Common myeloid progenitor, CD34-positive (primary cell): ENCODE data around the gene ZNF423.

ENCODE experiments used
- CTCF ChIA-PET: fragments of 350-600 bp; sonication (Branson Sonifier 250); formaldehyde crosslinking; loops from one replicate; lab custom pipeline; 2021; ENCODE audit warnings: antibody characterized with exemption; lab: Charles Lee
- POLR2A ChIA-PET: fragments of 350-600 bp; sonication (Branson Sonifier 250); formaldehyde crosslinking; loops from one replicate; lab custom pipeline; 2021; ENCODE audit warnings: antibody characterized with exemption; lab: Charles Lee
- DNase-seq, 3 donors: peaks; one replicate each; pipeline versions ENCODE4 v3.0.0 to v3.0.0-alpha.2; 2013
- H3K27ac ChIP-seq, 2 experiments: 1 replicate in 1 of 2; 2 replicates in 1 of 2; pipeline ENCODE4 v1.7.0; 2013; ENCODE audit warnings: inconsistent platforms in 2 of 2, low read length in 2 of 2, mild to moderate bottlenecking in 2 of 2, low read depth in 1 of 2, moderate library complexity in 1 of 2; ENCODE audit not compliant: severe bottlenecking in 2 of 2, insufficient read depth in 1 of 2, poor library complexity in 1 of 2
- H3K27me3 ChIP-seq, 5 experiments: replicated peaks in 2 of 5; 1 replicate in 3 of 5; 2 replicates in 2 of 5; pipeline versions ENCODE4 v1.6.1 to v1.7.0; 2013; ENCODE audit warnings: low read length in 4 of 5, mild to moderate bottlenecking in 2 of 5, moderate library complexity in 2 of 5, inconsistent platforms in 1 of 5; ENCODE audit not compliant: insufficient read depth in 5 of 5, control insufficient read depth in 4 of 5
- H3K36me3 ChIP-seq, 4 experiments: 1 replicate in 2 of 4; 2 replicates in 2 of 4; pipeline versions ENCODE4 v1.6.1 to v1.7.0; 2013; ENCODE audit warnings: low read length in 3 of 4, control low read depth in 1 of 4, mild to moderate bottlenecking in 1 of 4; ENCODE audit not compliant: control insufficient read depth in 4 of 4, insufficient read depth in 4 of 4
- H3K4me1 ChIP-seq, 4 experiments: 1 replicate in 3 of 4; 2 replicates in 1 of 4; pipeline versions ENCODE4 v1.6.1 to v1.7.1; 2013; ENCODE audit warnings: low read length in 3 of 4, mild to moderate bottlenecking in 3 of 4, control low read depth in 1 of 4, inconsistent platforms in 1 of 4, moderate library complexity in 1 of 4; ENCODE audit not compliant: control insufficient read depth in 4 of 4, insufficient read depth in 4 of 4; ENCODE audit errors: control extremely low read depth in 1 of 4
- H3K4me3 ChIP-seq, 7 experiments: 1 replicate in 4 of 7; 2 replicates in 3 of 7; pipeline versions ENCODE4 v1.5.1 to v1.7.0; 2013; ENCODE audit warnings: mild to moderate bottlenecking in 7 of 7, low read length in 6 of 7, moderate library complexity in 6 of 7, inconsistent platforms in 2 of 7, low read depth in 2 of 7, control low read depth in 1 of 7; ENCODE audit not compliant: insufficient read depth in 4 of 7, control insufficient read depth in 1 of 7; ENCODE audit errors: extremely low read depth in 1 of 7
- H3K9me3 ChIP-seq, 5 experiments: 1 replicate in 4 of 5; 2 replicates in 1 of 5; pipeline versions ENCODE4 v1.6.1 to v1.7.1; 2013; ENCODE audit warnings: low read length in 4 of 5, mild to moderate bottlenecking in 2 of 5, inconsistent platforms in 1 of 5, low read depth in 1 of 5, moderate library complexity in 1 of 5; ENCODE audit not compliant: control insufficient read depth in 4 of 5, insufficient read depth in 2 of 5; ENCODE audit errors: control extremely low read depth in 1 of 5
- WGBS: methylation state at CpG from one replicate; pipeline ENCODE4 v1.1.5; 2013; ENCODE audit not compliant: insufficient coverage; 5-methylcytosine and 5-hydroxymethylcytosine counted together

ZNF423 gene

GRCh38 chr16:49458656-49459445 lies 397.1 kb downstream of the ZNF423 start:
- peaks cover 0 to 5% (median 3%) of the 10 kb centered on the region in 4 experiments for H3K4me1 ChIP-seq
- ChIA-PET CTCF (interaction anchor here (1.0 to 1.5 kb wide), 2 partner anchors 10 to 134 kb away, joined by 3 read pairs; no protein-coding TSS in a partner anchor), POLR2A (no interaction called here)
- WGBS, result 100% methylated on average over 4 of the region's 5 CpGs
- H3K27me3 ChIP-seq, result no peaks in the 10 kb centered on the region
- DNase-seq, result no peak
- H3K4me3 ChIP-seq, result no peak overlapping the region
- H3K27ac ChIP-seq, result no peak overlapping the region
- no peaks in the 10 kb centered on the region for H3K9me3 ChIP-seq
- no peaks in the 10 kb centered on the region for H3K36me3 ChIP-seq

DNA sequence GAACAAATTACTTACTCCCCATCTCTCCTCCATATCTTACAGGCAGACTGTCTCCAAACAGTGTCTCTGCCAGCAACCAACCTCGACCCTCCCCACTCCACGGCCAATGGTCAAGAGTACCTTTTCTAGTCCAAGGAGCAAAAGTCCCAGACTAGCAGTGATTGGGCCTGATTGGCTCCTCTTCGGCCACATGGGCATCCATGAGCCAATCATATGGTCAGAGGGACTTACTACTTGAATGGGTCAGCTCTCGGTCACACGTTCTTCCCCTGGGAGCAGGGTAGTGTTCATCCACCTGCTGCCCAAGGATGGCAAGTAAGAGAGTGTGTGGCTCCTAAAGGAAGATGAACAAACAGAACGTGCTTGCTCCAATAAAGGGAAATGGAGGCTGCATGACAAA lies 397.7 kb downstream of the ZNF423 start:
- no peak for DNase-seq
- Histone ChIP-seq H3K4me3 (no peak overlapping the region), H3K4me1 (peaks cover 3 to 4% (median 4%) of the 10 kb centered on the region in 4 experiments), H3K27ac (no peak overlapping the region), H3K27me3 (no peaks in the 10 kb centered on the region), H3K9me3 (no peaks in the 10 kb centered on the region), H3K36me3 (no peaks in the 10 kb centered on the region)
- ChIA-PET POLR2A (no interaction called here), CTCF (interaction anchor here (1.5 kb wide), 1 partner anchor 9 kb away, joined by 3 read pairs; no protein-coding TSS in a partner anchor)
- WGBS, result 89% methylated on average over 6 of the region's 6 CpGs

- no peaks in the 10 kb centered on the region for H3K27me3 ChIP-seq
- H3K27ac ChIP-seq, result no peak overlapping the region
- H3K9me3 ChIP-seq, result no peaks in the 10 kb centered on the region
- ChIA-PET CTCF (no interaction called here), POLR2A (no interaction called here)
- no peak for DNase-seq
- H3K4me1 ChIP-seq, result peaks cover 2 to 13% (median 6%) of the 10 kb centered on the region in 4 experiments
- no peak overlapping the region for H3K4me3 ChIP-seq
- WGBS, result 99% methylated on average over 7 of the region's 7 CpGs
- no peaks in the 10 kb centered on the region for H3K36me3 ChIP-seq
Measured at GRCh38 chr16:49457196-49457595, 398.7 kb downstream of the ZNF423 start.

DNA sequence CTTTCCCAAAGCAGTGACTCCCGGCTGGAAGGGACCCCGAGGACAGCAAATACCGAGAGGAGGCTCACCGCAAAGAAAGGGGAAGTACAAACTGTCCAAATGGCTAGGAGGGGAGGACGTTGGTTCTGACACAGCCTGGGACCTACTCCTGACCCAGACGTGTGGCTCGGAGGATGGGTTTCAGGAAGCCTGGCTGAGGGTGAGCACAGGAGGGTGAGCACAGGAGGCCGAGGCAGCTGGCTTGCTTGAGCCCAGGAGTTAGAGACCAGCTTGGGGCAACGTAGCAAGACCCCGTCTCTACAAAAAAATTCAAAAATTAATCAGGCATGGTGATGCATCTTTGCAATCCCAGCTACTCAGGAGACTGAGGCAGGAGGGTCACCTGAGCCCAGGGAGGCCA lies 399.1 kb downstream of the ZNF423 start:
- CTCF ChIA-PET, result interaction anchor here (1.1 kb wide), 1 partner anchor 11 kb away, joined by 3 read pairs; no protein-coding TSS in a partner anchor
- DNase-seq, result peak in 2 of 3 donors; percentile 25 to 32
- no peaks in the 10 kb centered on the region for H3K27me3 ChIP-seq

GRCh38 chr16:49455991-49456745 lies 399.7 kb downstream of the ZNF423 start:
- 100% methylated on average over 8 of the region's 8 CpGs for WGBS
- Histone ChIP-seq H3K4me3 (no peak overlapping the region), H3K9me3 (no peaks in the 10 kb centered on the region), H3K27me3 (no peaks in the 10 kb centered on the region), H3K36me3 (no peaks in the 10 kb centered on the region), H3K27ac (no peak overlapping the region), H3K4me1 (peaks cover 5 to 22% (median 8%) of the 10 kb centered on the region in 4 experiments)
- ChIA-PET POLR2A (no interaction called here), CTCF (interaction anchor here (0.6 to 1.1 kb wide), 4 partner anchors 9 to 140 kb away, joined by 3 read pairs; no protein-coding TSS in a partner anchor)
- DNase-seq, result no peak

More for the DNA sequence above, 399.1 kb downstream of the ZNF423 start:
- 62% methylated on average over 10 of the region's 10 CpGs for WGBS
- POLR2A ChIA-PET, result no interaction called here
- Histone ChIP-seq H3K4me3 (no peak overlapping the region), H3K4me1 (peaks cover 5 to 16% (median 8%) of the 10 kb centered on the region in 4 experiments), H3K9me3 (no peaks in the 10 kb centered on the region), H3K36me3 (no peaks in the 10 kb centered on the region), H3K27ac (no peak overlapping the region)

DNA sequence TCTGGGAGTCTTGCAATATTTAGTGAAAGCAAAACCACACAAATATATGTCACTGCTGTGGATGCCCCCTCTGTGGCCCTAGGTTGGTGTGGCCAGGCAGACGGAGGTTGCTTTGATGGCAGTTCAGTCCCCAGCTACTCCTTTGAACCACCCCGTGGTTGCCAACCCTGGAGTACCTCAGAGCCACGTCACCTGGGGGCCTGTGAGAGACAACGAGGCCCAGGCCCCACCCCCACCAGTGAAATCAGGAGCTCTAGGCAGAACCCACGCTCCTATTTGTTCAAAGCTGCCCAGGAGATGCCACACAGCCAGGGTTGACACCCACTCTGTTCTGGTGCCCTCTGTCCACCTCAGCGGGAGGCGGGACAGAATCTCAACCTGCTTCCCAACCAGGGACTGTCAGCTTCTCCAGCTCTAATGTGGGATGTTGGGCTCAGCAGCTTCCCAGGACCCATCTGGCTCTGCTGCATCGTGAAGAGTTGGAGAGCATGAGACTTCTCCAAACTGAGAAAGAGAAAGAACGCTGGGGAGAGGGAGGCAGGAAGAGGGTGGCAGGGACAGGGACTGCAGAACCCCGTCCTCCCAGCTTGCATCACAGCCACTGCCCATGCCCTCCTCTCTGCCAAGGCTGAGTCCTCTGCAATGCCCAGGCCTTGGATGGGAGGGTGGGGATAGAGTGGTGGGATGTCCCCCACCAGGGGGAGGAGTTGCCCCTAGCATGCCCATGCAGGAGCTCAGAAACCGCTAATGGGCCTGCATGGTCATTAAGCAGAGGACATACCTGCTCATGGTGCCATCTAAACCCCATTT lies 400.5 kb downstream of the ZNF423 start:
- no peaks in the 10 kb centered on the region for H3K9me3 ChIP-seq
- no peak for DNase-seq
- CTCF ChIA-PET, result interaction anchor here (0.6 to 1.2 kb wide), 5 partner anchors 9 to 141 kb away, joined by 3 read pairs; no protein-coding TSS in a partner anchor
- H3K27ac ChIP-seq, result no peak overlapping the region
- no peak overlapping the region for H3K4me3 ChIP-seq
- peaks cover 5 to 23% (median 8%) of the 10 kb centered on the region in 4 experiments for H3K4me1 ChIP-seq
- POLR2A ChIA-PET, result no interaction called here
- H3K27me3 ChIP-seq, result no peaks in the 10 kb centered on the region
- no peaks in the 10 kb centered on the region for H3K36me3 ChIP-seq
- 98% methylated on average over 9 of the region's 11 CpGs for WGBS
